Common myeloid progenitor, CD34-positive (primary cell): ENCODE results near the gene ATP8B2.
"Not testable (repeated sequence)": the region's sequence is repeated elsewhere in the genome, so short reads cannot be mapped to it uniquely, and the experiment has no call there.

Source experiments
- CTCF ChIA-PET: fragments of 350-600 bp; sonication (Branson Sonifier 250); formaldehyde crosslinking; loops from one replicate; lab custom pipeline; 2021; ENCODE audit warnings: antibody characterized with exemption; lab: Charles Lee
- POLR2A ChIA-PET: fragments of 350-600 bp; sonication (Branson Sonifier 250); formaldehyde crosslinking; loops from one replicate; lab custom pipeline; 2021; ENCODE audit warnings: antibody characterized with exemption; lab: Charles Lee
- DNase-seq, 3 donors: peaks; one replicate each; pipeline versions ENCODE4 v3.0.0 to v3.0.0-alpha.2; 2013
- H3K27ac ChIP-seq, 2 experiments: 1 replicate in 1 of 2; 2 replicates in 1 of 2; pipeline ENCODE4 v1.7.0; 2013; ENCODE audit warnings: inconsistent platforms in 2 of 2, low read length in 2 of 2, mild to moderate bottlenecking in 2 of 2, low read depth in 1 of 2, moderate library complexity in 1 of 2; ENCODE audit not compliant: severe bottlenecking in 2 of 2, insufficient read depth in 1 of 2, poor library complexity in 1 of 2
- H3K27me3 ChIP-seq, 5 experiments: replicated peaks in 2 of 5; 1 replicate in 3 of 5; 2 replicates in 2 of 5; pipeline versions ENCODE4 v1.6.1 to v1.7.0; 2013; ENCODE audit warnings: low read length in 4 of 5, mild to moderate bottlenecking in 2 of 5, moderate library complexity in 2 of 5, inconsistent platforms in 1 of 5; ENCODE audit not compliant: insufficient read depth in 5 of 5, control insufficient read depth in 4 of 5
- H3K36me3 ChIP-seq, 4 experiments: 1 replicate in 2 of 4; 2 replicates in 2 of 4; pipeline versions ENCODE4 v1.6.1 to v1.7.0; 2013; ENCODE audit warnings: low read length in 3 of 4, control low read depth in 1 of 4, mild to moderate bottlenecking in 1 of 4; ENCODE audit not compliant: control insufficient read depth in 4 of 4, insufficient read depth in 4 of 4
- H3K4me1 ChIP-seq, 4 experiments: 1 replicate in 3 of 4; 2 replicates in 1 of 4; pipeline versions ENCODE4 v1.6.1 to v1.7.1; 2013; ENCODE audit warnings: low read length in 3 of 4, mild to moderate bottlenecking in 3 of 4, control low read depth in 1 of 4, inconsistent platforms in 1 of 4, moderate library complexity in 1 of 4; ENCODE audit not compliant: control insufficient read depth in 4 of 4, insufficient read depth in 4 of 4; ENCODE audit errors: control extremely low read depth in 1 of 4
- H3K4me3 ChIP-seq, 7 experiments: 1 replicate in 4 of 7; 2 replicates in 3 of 7; pipeline versions ENCODE4 v1.5.1 to v1.7.0; 2013; ENCODE audit warnings: mild to moderate bottlenecking in 7 of 7, low read length in 6 of 7, moderate library complexity in 6 of 7, inconsistent platforms in 2 of 7, low read depth in 2 of 7, control low read depth in 1 of 7; ENCODE audit not compliant: insufficient read depth in 4 of 7, control insufficient read depth in 1 of 7; ENCODE audit errors: extremely low read depth in 1 of 7
- H3K9me3 ChIP-seq, 5 experiments: 1 replicate in 4 of 5; 2 replicates in 1 of 5; pipeline versions ENCODE4 v1.6.1 to v1.7.1; 2013; ENCODE audit warnings: low read length in 4 of 5, mild to moderate bottlenecking in 2 of 5, inconsistent platforms in 1 of 5, low read depth in 1 of 5, moderate library complexity in 1 of 5; ENCODE audit not compliant: control insufficient read depth in 4 of 5, insufficient read depth in 2 of 5; ENCODE audit errors: control extremely low read depth in 1 of 5
- WGBS: methylation state at CpG from one replicate; pipeline ENCODE4 v1.1.5; 2013; ENCODE audit not compliant: insufficient coverage; 5-methylcytosine and 5-hydroxymethylcytosine counted together

The ATP8B2 gene

GRCh38 chr1:154352581-154353459 lies 27.5 kb downstream of the ATP8B2 start:
- no peaks in the 10 kb centered on the region for H3K9me3 ChIP-seq
- peak overlapping the region; percentile 19 to 89 (median 70) for H3K4me3 ChIP-seq
- peaks cover 4 to 25% (median 20%) of the 10 kb centered on the region in 4 experiments for H3K36me3 ChIP-seq
- under 1% methylated on average over 38 of the region's 41 CpGs for WGBS
- ChIA-PET CTCF (interaction anchor here (0.9 to 21.5 kb wide), 13 partner anchors 7 to 128 kb away, joined by 3 to 429 read pairs (median 5); partner anchors contain the start of genes AQP10 and ATP8B2), POLR2A (no interaction called here)
- DNase-seq: peak; percentile 77 to 91 (median 87)
- H3K4me1 ChIP-seq: peaks cover 0 to 32% (median 26%) of the 10 kb centered on the region in 4 experiments
- H3K27ac ChIP-seq: peak overlapping the region in 1 of 2 experiments; percentile 29
- H3K27me3 ChIP-seq: no peaks in the 10 kb centered on the region

GRCh38 chr1:154353460-154353904 lies 28.2 kb downstream of the ATP8B2 start:
- CTCF ChIA-PET: interaction anchor here (0.9 to 21.5 kb wide), 13 partner anchors 8 to 127 kb away, joined by 3 to 429 read pairs (median 4); partner anchors contain the start of genes AQP10, ATP8B2 and IL6R
- peaks cover 2 to 19% (median 14%) of the 10 kb centered on the region in 4 experiments for H3K36me3 ChIP-seq
- H3K27ac ChIP-seq: no peak overlapping the region
- 0% methylated on average over 1 of the region's 1 CpG for WGBS
- peak overlapping the region in 2 of 7 experiments; percentile 70 to 73 for H3K4me3 ChIP-seq
- no peaks in the 10 kb centered on the region for H3K9me3 ChIP-seq
- H3K4me1 ChIP-seq: peaks cover 0 to 32% (median 26%) of the 10 kb centered on the region in 4 experiments
- no peaks in the 10 kb centered on the region for H3K27me3 ChIP-seq
- POLR2A ChIA-PET: no interaction called here
- peak; percentile 52 to 74 (median 69) for DNase-seq

- CTCF ChIA-PET: interaction anchor here (1.0 to 2.8 kb wide), 9 partner anchors 9 to 193 kb away, joined by 3 to 11 read pairs (median 4); partner anchors contain the start of genes ATP8B2 and IL6R
- POLR2A ChIA-PET: no interaction called here
- Histone ChIP-seq H3K27me3 (no peaks in the 10 kb centered on the region), H3K9me3 (no peaks in the 10 kb centered on the region), H3K36me3 (peaks cover 2 to 15% (median 10%) of the 10 kb centered on the region in 4 experiments), H3K27ac (no peak overlapping the region), H3K4me3 (no peak overlapping the region), H3K4me1 (peaks cover 0 to 32% (median 26%) of the 10 kb centered on the region in 4 experiments)
- no peak for DNase-seq
- WGBS: 93% methylated on average over 5 of the region's 5 CpGs
These were observed 28.6 kb downstream of the ATP8B2 start for GRCh38 chr1:154353966-154354365.

GRCh38 chr1:154358519-154358918 lies 33.2 kb downstream of the ATP8B2 start:
- POLR2A ChIA-PET: no interaction called here
- no peak for DNase-seq
- H3K36me3 ChIP-seq: no peaks in the 10 kb centered on the region
- H3K27ac ChIP-seq: no peak overlapping the region
- H3K27me3 ChIP-seq: no peaks in the 10 kb centered on the region
- H3K4me1 ChIP-seq: peaks cover 0 to 13% (median 8%) of the 10 kb centered on the region in 4 experiments
- CTCF ChIA-PET: no interaction called here
- WGBS: 100% methylated on average over 7 of the region's 8 CpGs
- H3K9me3 ChIP-seq: no peaks in the 10 kb centered on the region
- H3K4me3 ChIP-seq: no peak overlapping the region

GRCh38 chr1:154360288-154360687 lies 35.0 kb downstream of the ATP8B2 start:
- Histone ChIP-seq H3K4me3 (no peak overlapping the region), H3K4me1 (peaks cover 0 to 4% (median under 1%) of the 10 kb centered on the region in 4 experiments), H3K27me3 (no peaks in the 10 kb centered on the region), H3K36me3 (no peaks in the 10 kb centered on the region), H3K9me3 (no peaks in the 10 kb centered on the region), H3K27ac (no peak overlapping the region)
- DNase-seq: no peak
- ChIA-PET POLR2A (no interaction called here), CTCF (interaction anchor here (1.1 to 1.3 kb wide), 2 partner anchors 8 to 27 kb away, joined by 3 to 4 read pairs; no protein-coding TSS in a partner anchor)

GRCh38 chr1:154360881-154361280 lies 35.6 kb downstream of the ATP8B2 start:
- H3K9me3 ChIP-seq, POLR2A ChIA-PET, H3K36me3 ChIP-seq, H3K27ac ChIP-seq, H3K4me1 ChIP-seq, H3K27me3 ChIP-seq, H3K4me3 ChIP-seq, DNase-seq: not testable (repeated sequence)
- CTCF ChIA-PET: interaction anchor here (1.1 to 1.6 kb wide), 4 partner anchors 9 to 48 kb away, joined by 3 to 5 read pairs (median 4); no protein-coding TSS in a partner anchor
- WGBS: 100% methylated on average over 2 of the region's 5 CpGs
